Breast epithelium (tissue), 4 donors: Measurements from ENCODE around the gene CHKA. TPM values are rescaled to one million over a fixed set of nuclear protein-coding genes. Genes with fewer than 3 reads are reported as not detected.
A peak's percentile ranks its signal among the peaks of the same experiment; 100 is the strongest.

Experiments
- DNase-seq, 2 donors: peaks; one replicate each; pipeline ENCODE4 v3.0.0-alpha.2; 2019; ENCODE audit warnings: low spot score in 2 of 2
- H3K27ac ChIP-seq, 2 donors: fragments of 200-600 bp; sonication (generic) in 1 of 2; one replicate each; pipeline ENCODE4 v1.5.1; 2016 to 2019; ENCODE audit warnings: mild to moderate bottlenecking in 1 of 2
- H3K27me3 ChIP-seq, 2 donors: fragments of 200-600 bp; sonication (generic) in 1 of 2; one replicate each; pipeline versions ENCODE4 v1.5.1 to v1.6.0; 2017 to 2019; ENCODE audit warnings: control low read depth in 1 of 2, mild to moderate bottlenecking in 1 of 2
- H3K36me3 ChIP-seq: fragments of 200-600 bp; one replicate; pipeline ENCODE4 v1.5.1; 2019
- H3K4me1 ChIP-seq, 2 donors: fragments of 200-600 bp; sonication (generic); one replicate each; pipeline ENCODE4 v1.5.1; 2016 to 2019; ENCODE audit warnings: control low read depth in 1 of 2
- H3K4me3 ChIP-seq, 3 donors: fragments of 200-600 bp; sonication (generic); 1 replicate in 2 of 3; 2 replicates in 1 of 3; pipeline ENCODE4 v1.5.1; 2016 to 2019; ENCODE audit warnings: mild to moderate bottlenecking in 3 of 3, moderate library complexity in 2 of 3
- H3K9me3 ChIP-seq, 2 donors: fragments of 200-600 bp; sonication (generic) in 1 of 2; one replicate each; pipeline ENCODE4 v1.5.1; 2016 to 2019; ENCODE audit warnings: control low read depth in 1 of 2
- CTCF ChIP-seq, 3 donors: fragments of 450-650 bp; IDR thresholded peaks; one replicate each; pipeline ENCODE4 v1.5.1; 2016 to 2017; ENCODE audit warnings: antibody characterized with exemption in 3 of 3, mild to moderate bottlenecking in 3 of 3, moderate library complexity in 3 of 3
- POLR2A ChIP-seq: fragments of 450-650 bp; IDR thresholded peaks from one replicate; pipeline ENCODE4 v1.6.1; 2016; ENCODE audit warnings: antibody characterized with exemption, mild to moderate bottlenecking, moderate library complexity
- POLR2AphosphoS5 ChIP-seq, 3 donors: sonication (generic); formaldehyde crosslinking; IDR thresholded peaks; one replicate each; pipeline ENCODE4 v1.6.1; 2017; ENCODE audit warnings: antibody characterized with exemption in 3 of 3
- intact Hi-C: fragments of 100-400 bp; cut with DNase I; formaldehyde crosslinking; loops from one replicate; pipeline ENCODE4 v1.15.1; 2023; ENCODE audit warnings: low total_unique reads
- total RNA-seq, 3 donors: library from RNA; depleted of rRNA; stranded (reverse); fragments of >200 nt; gene quantifications; one replicate each; pipeline ENCODE4 v1.1.0, GENCODE V29; 2016

Gene CHKA
- total RNA-seq, 3 donors from 2014 or later: 52.1 to 73.0 (median 71.7) TPM

- DNase-seq: peak; percentile 82 to 85
- Histone ChIP-seq H3K27me3 (no peaks in the 10 kb centered on the region), H3K4me3 (peak within 1 kb of the TSS; percentile 36 to 63 (median 37)), H3K27ac (peak within 1 kb of the TSS; percentile 95 to 98), H3K4me1 (peaks cover 35 to 36% of the 10 kb centered on the region in 2 donors), H3K9me3 (no peaks in the 10 kb centered on the region), H3K36me3 (no peaks in the 10 kb centered on the region)
- intact Hi-C loops: loop anchor here (1.0 to 2.0 kb wide), 2 partner anchors 195 to 202 kb away; partner anchors contain the start of gene KMT5B
- no peak for TF ChIP-seq POLR2A
- TF ChIP-seq POLR2AphosphoS5 (IDR thresholded peaks at IDR 0.05): peak; percentile 56 to 87 (median 85)
- peak in 1 of 3 donors; percentile 15 for TF ChIP-seq CTCF (IDR thresholded peaks at IDR 0.05)
Observed at GRCh38 chr11:68010090-68011041, 110.8 kb downstream of the CHKA start, which contains the start of gene ALDH3B1. Gene ALDH3B1 (plus strand): TSS chr11:68010327. CDS start chr11:68015298, 4,971 bp downstream.

GRCh38 chr11:68009391-68010089, 111.6 kb downstream of the CHKA start:
- no peak for TF ChIP-seq POLR2A
- Histone ChIP-seq H3K4me1 (peaks cover 34 to 35% of the 10 kb centered on the region in 2 donors), H3K4me3 (peak overlapping the region; percentile 36 to 63 (median 37)), H3K36me3 (no peaks in the 10 kb centered on the region), H3K27me3 (no peaks in the 10 kb centered on the region), H3K27ac (peak overlapping the region; percentile 95 to 98), H3K9me3 (no peaks in the 10 kb centered on the region)
- no peak for DNase-seq
- intact Hi-C loops: loop anchor here (1.0 to 2.0 kb wide), 2 partner anchors 196 to 203 kb away; partner anchors contain the start of gene KMT5B

- Histone ChIP-seq H3K36me3 (no peaks in the 10 kb centered on the region), H3K27me3 (no peaks in the 10 kb centered on the region), H3K4me1 (peaks cover 29 to 30% of the 10 kb centered on the region in 2 donors), H3K9me3 (no peaks in the 10 kb centered on the region), H3K27ac (peak overlapping the region; percentile 13 to 95), H3K4me3 (no peak overlapping the region)
- TF ChIP-seq POLR2AphosphoS5 (IDR thresholded peaks at IDR 0.05): no peak
- intact Hi-C loops: no loop called here
- DNase-seq: no peak
Observed at GRCh38 chr11:68008381-68009337, 112.5 kb downstream of the CHKA start.

- intact Hi-C loops: no loop called here
- H3K4me3 ChIP-seq: no peak overlapping the region
- DNase-seq: no peak
- H3K27ac ChIP-seq: peak overlapping the region in 1 of 2 donors; percentile 95
- no peaks in the 10 kb centered on the region for H3K27me3 ChIP-seq
- H3K4me1 ChIP-seq: peaks cover 19 to 23% of the 10 kb centered on the region in 2 donors
- no peaks in the 10 kb centered on the region for H3K36me3 ChIP-seq
- H3K9me3 ChIP-seq: no peaks in the 10 kb centered on the region
- TF ChIP-seq POLR2A (no peak), CTCF (IDR thresholded peaks at IDR 0.05) (no peak), POLR2AphosphoS5 (IDR thresholded peaks at IDR 0.05) (no peak)
Observed at GRCh38 chr11:68007498-68008380, 113.4 kb downstream of the CHKA start.

- Histone ChIP-seq H3K9me3 (no peaks in the 10 kb centered on the region), H3K36me3 (no peaks in the 10 kb centered on the region), H3K4me1 (peaks cover 14 to 15% of the 10 kb centered on the region in 2 donors), H3K27me3 (no peaks in the 10 kb centered on the region), H3K4me3 (no peak overlapping the region), H3K27ac (no peak overlapping the region)
- intact Hi-C loops: no loop called here
- no peak for DNase-seq
- TF ChIP-seq POLR2A (no peak), CTCF (IDR thresholded peaks at IDR 0.05) (no peak), POLR2AphosphoS5 (IDR thresholded peaks at IDR 0.05) (no peak)
Observed at GRCh38 chr11:68006606-68007166, 114.5 kb downstream of the CHKA start.
